IPS-NIHi11 (cell line): ENCODE results near the gene ACTG1.
A peak's percentile ranks its signal among the peaks of the same experiment; 100 is the strongest.

Experiments
- DNase-seq: peaks from one replicate; pipeline ENCODE4 v3.0.0; 2012; ENCODE audit warnings: mixed read lengths, low spot score

The ACTG1 gene

GRCh38 chr17:81512562-81513371, at the start of gene ACTG1:
Gene ACTG1, minus strand, starts transcription at chr17:81512799. Its CDS starts 445 bp downstream, at chr17:81512354.
- peak; percentile 90 for DNase-seq

GRCh38 chr17:81561494-81561885, 48.9 kb upstream of the ACTG1 start:
- no peak for DNase-seq

- DNase-seq: peak; percentile 55
Measured at GRCh38 chr17:81558941-81559806, 46.6 kb upstream of the ACTG1 start.

GRCh38 chr17:81558115-81558468, 45.5 kb upstream of the ACTG1 start:
- DNase-seq: no peak

- no peak for DNase-seq
Measured at GRCh38 chr17:81557276-81558114, 44.9 kb upstream of the ACTG1 start.

GRCh38 chr17:81556863-81557262, 44.3 kb upstream of the ACTG1 start:
- DNase-seq: no peak

- DNase-seq: no peak
Measured at GRCh38 chr17:81556175-81556691, 43.6 kb upstream of the ACTG1 start.

- no peak for DNase-seq
Measured at GRCh38 chr17:81553616-81554181, 41.1 kb upstream of the ACTG1 start.

- peak; percentile 87 for DNase-seq
Measured at GRCh38 chr17:81553018-81553615, 40.5 kb upstream of the ACTG1 start.

- DNase-seq: peak; percentile 99
Measured at GRCh38 chr17:81552244-81553017, 39.8 kb upstream of the ACTG1 start, which contains the start of gene FAAP100. Gene FAAP100, minus strand, starts transcription at chr17:81552353. Its CDS starts 23 bp downstream, at chr17:81552330.

GRCh38 chr17:81551458-81552243, 39.1 kb upstream of the ACTG1 start:
- DNase-seq: peak; percentile 71

- DNase-seq: no peak
Measured at GRCh38 chr17:81550830-81551457, 38.3 kb upstream of the ACTG1 start.

- no peak for DNase-seq
Measured at GRCh38 chr17:81550285-81550684, 37.7 kb upstream of the ACTG1 start.

GRCh38 chr17:81549826-81550225, 37.2 kb upstream of the ACTG1 start:
- no peak for DNase-seq

GRCh38 chr17:81549031-81549557, 36.5 kb upstream of the ACTG1 start:
- no peak for DNase-seq

- DNase-seq: no peak
Measured at GRCh38 chr17:81547614-81547982, 35.0 kb upstream of the ACTG1 start.

- no peak for DNase-seq
Measured at GRCh38 chr17:81546906-81547613, 34.5 kb upstream of the ACTG1 start.
